Mucosa of descending colon (tissue), 3 donors: ENCODE data around the gene FUS. TPM values are rescaled to one million over a fixed set of nuclear protein-coding genes. Genes with fewer than 3 reads are reported as not detected.

Source experiments
- ATAC-seq: fragments of 200-7000 bp; cut with Tn5 transposase; one replicate; pipeline ENCODE4 v1.9.1; 2020; ENCODE audit warnings: mild to moderate bottlenecking, moderate library complexity
- DNase-seq, 3 donors: peaks; one replicate each; pipeline ENCODE4 v3.0.0-alpha.2; 2020
- H3K36me3 ChIP-seq: fragments of 200-600 bp; one replicate; pipeline ENCODE4 v1.8.0; 2021; ENCODE audit warnings: low read depth, mild to moderate bottlenecking
- H3K4me1 ChIP-seq: fragments of 200-600 bp; one replicate; pipeline ENCODE4 v1.8.0; 2021; ENCODE audit warnings: low read depth, mild to moderate bottlenecking
- H3K4me3 ChIP-seq: fragments of 200-600 bp; one replicate; pipeline ENCODE4 v1.8.0; 2021; ENCODE audit warnings: mild to moderate bottlenecking
- H3K9me3 ChIP-seq: fragments of 200-600 bp; one replicate; pipeline ENCODE4 v1.8.0; 2021; ENCODE audit warnings: mild to moderate bottlenecking
- CTCF ChIP-seq: fragments of 200-600 bp; IDR thresholded peaks from one replicate; pipeline ENCODE4 v1.8.0; 2022; ENCODE audit warnings: antibody characterized with exemption, mild to moderate bottlenecking
- intact Hi-C, 2 donors: fragments of 100-400 bp; cut with DNase I in 1 of 2; cut with micrococcal nuclease in 1 of 2; formaldehyde crosslinking; loops; one replicate each; pipeline versions ENCODE4 v1.11.0 to v1.11.1; 2022; cut with DNase I, micrococcal nuclease
- total RNA-seq, 3 donors: library from RNA; stranded (reverse); fragmentation: NEBNext Ultra II Directional in 2 of 3; extraction: Animal tissue kit (Norgen Biotek cat#: 25700) in 2 of 3; gene quantifications; one replicate each; pipeline versions ENCODE4 v1.2.1 to v1.2.4, GENCODE V29; 2021 to 2023
- donor health status: DM: no; HTN: no; CAD: no; lungs with moderate emphysema.
- donor health status: DM: no; HTN: no; CAD: no.
- donor health status: DM: no; HTN: yes; CAD: no.

Gene FUS
- total RNA-seq, 3 donors from 2014 or later = 167 to 264 (median 189) TPM

GRCh38 chr16:31200821-31201568 lies 21.1 kb downstream of the FUS start:
- DNase-seq (peak in 1 of 3 donors; percentile 35), ATAC-seq (peak; percentile 14)
- intact Hi-C loops = no loop called here
- H3K4me3 ChIP-seq = no peak overlapping the region
- no peaks in the 10 kb centered on the region for H3K9me3 ChIP-seq
- peaks cover 22% of the 10 kb centered on the region for H3K4me1 ChIP-seq
- no peaks in the 10 kb centered on the region for H3K36me3 ChIP-seq
- no peak for TF ChIP-seq CTCF

- TF ChIP-seq CTCF = no peak
These were observed 21.9 kb downstream of the FUS start for GRCh38 chr16:31201582-31202413.

GRCh38 chr16:31202414-31203375 lies 22.8 kb downstream of the FUS start, which contains the start of gene PYCARD:
PYCARD (minus strand) TSS chr16:31202760; CDS start chr16:31202690, 70 bp downstream.
- peaks cover 22% of the 10 kb centered on the region for H3K4me1 ChIP-seq
- intact Hi-C loops = no loop called here
- DNase-seq (peak; percentile 79 to 88 (median 87)), ATAC-seq (peak; percentile 81)
- H3K36me3 ChIP-seq = no peaks in the 10 kb centered on the region
- no peaks in the 10 kb centered on the region for H3K9me3 ChIP-seq
- TF ChIP-seq CTCF = no peak
- H3K4me3 ChIP-seq = peak within 1 kb of the TSS; percentile 72

More at GRCh38 chr16:31201582-31202413, 21.9 kb downstream of the FUS start:
- Histone ChIP-seq H3K4me3 (peak overlapping the region; percentile 72), H3K4me1 (peaks cover 22% of the 10 kb centered on the region), H3K36me3 (no peaks in the 10 kb centered on the region), H3K9me3 (no peaks in the 10 kb centered on the region)
- DNase-seq (peak; percentile 80 to 87 (median 86)), ATAC-seq (peak; percentile 83)
- intact Hi-C loops = no loop called here

GRCh38 chr16:31204871-31205666 lies 25.1 kb downstream of the FUS start:
- Histone ChIP-seq H3K9me3 (no peaks in the 10 kb centered on the region), H3K4me1 (peaks cover 19% of the 10 kb centered on the region), H3K36me3 (no peaks in the 10 kb centered on the region), H3K4me3 (no peak overlapping the region)
- intact Hi-C loops = no loop called here
- no peak for ATAC-seq
- no peak for TF ChIP-seq CTCF
- no peak for DNase-seq
